Progenitor cell of endocrine pancreas (in vitro differentiated cells): ENCODE results near the gene EGFR. TPM values are rescaled to one million over a fixed set of nuclear protein-coding genes. Genes with fewer than 3 reads are reported as not detected.

Source experiments
- DNase-seq: peaks from one replicate; pipeline ENCODE4 v3.0.0; 2021; ENCODE audit warnings: low spot score; ENCODE audit not compliant: unreplicated experiment
- H3K27ac Mint-ChIP-seq: 2 replicates; pipeline ENCODE4 v1.8.0; 2021; ENCODE audit warnings: mild to moderate bottlenecking, moderate library complexity, mixed read lengths
- H3K27me3 Mint-ChIP-seq: 2 replicates; pipeline ENCODE4 v1.8.0; 2021; ENCODE audit warnings: mixed read lengths
- H3K36me3 Mint-ChIP-seq: 2 replicates; pipeline ENCODE4 v1.8.0; 2022; ENCODE audit warnings: mixed read lengths; ENCODE audit not compliant: insufficient read depth
- H3K4me1 Mint-ChIP-seq: 2 replicates; pipeline ENCODE4 v1.8.0; 2021; ENCODE audit warnings: low read depth, mixed read lengths
- H3K4me3 Mint-ChIP-seq: 2 replicates; pipeline ENCODE4 v1.8.0; 2021; ENCODE audit warnings: low read depth, mild to moderate bottlenecking, moderate library complexity, mixed read lengths
- H3K9me3 Mint-ChIP-seq: 2 replicates; pipeline ENCODE4 v1.8.0; 2021; ENCODE audit warnings: low read depth, mixed read lengths
- total RNA-seq: library from RNA; stranded (reverse); gene quantifications from 2 replicates; pipeline ENCODE4 v1.2.1, GENCODE V29; 2021
- TF ChIP-seq, protein P1 (sequence below): fragments of 200-600 bp; sonication (generic); IDR thresholded peaks from one replicate; pipeline ENCODE4 v1.5.0; 2021; ENCODE audit warnings: antibody characterized with exemption, mild to moderate bottlenecking; ENCODE audit not compliant: unreplicated experiment

The EGFR gene
- total RNA-seq, 1 donor from 2014 or later = 43.8 TPM

DNA sequence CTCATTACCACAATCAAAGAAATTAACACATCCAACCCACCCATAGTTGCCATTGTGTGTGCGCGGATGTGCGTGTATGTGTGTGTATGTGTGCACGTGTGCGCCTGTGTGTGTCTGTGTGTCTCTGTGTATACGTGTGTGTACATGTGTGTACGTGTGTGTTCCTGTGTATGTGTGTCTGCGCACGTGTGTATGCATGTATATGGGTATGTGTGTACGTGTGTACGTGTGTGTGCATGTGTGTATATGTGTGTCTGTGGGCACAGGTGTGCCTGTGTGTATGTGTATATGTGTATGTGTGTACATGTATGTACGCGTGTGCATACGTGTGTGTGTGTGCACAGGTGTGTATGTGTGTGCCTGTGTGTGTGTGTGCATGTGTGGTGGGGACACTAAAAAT is 48.9 kb downstream of the EGFR start:
- TF ChIP-seq, protein P1, sequence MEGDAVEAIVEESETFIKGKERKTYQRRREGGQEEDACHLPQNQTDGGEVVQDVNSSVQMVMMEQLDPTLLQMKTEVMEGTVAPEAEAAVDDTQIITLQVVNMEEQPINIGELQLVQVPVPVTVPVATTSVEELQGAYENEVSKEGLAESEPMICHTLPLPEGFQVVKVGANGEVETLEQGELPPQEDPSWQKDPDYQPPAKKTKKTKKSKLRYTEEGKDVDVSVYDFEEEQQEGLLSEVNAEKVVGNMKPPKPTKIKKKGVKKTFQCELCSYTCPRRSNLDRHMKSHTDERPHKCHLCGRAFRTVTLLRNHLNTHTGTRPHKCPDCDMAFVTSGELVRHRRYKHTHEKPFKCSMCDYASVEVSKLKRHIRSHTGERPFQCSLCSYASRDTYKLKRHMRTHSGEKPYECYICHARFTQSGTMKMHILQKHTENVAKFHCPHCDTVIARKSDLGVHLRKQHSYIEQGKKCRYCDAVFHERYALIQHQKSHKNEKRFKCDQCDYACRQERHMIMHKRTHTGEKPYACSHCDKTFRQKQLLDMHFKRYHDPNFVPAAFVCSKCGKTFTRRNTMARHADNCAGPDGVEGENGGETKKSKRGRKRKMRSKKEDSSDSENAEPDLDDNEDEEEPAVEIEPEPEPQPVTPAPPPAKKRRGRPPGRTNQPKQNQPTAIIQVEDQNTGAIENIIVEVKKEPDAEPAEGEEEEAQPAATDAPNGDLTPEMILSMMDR = no peak
- Mint-ChIP-seq H3K36me3 (peaks cover 4% of the 10 kb centered on the region), H3K4me1 (peaks cover 59% of the 10 kb centered on the region), H3K27ac (no peak overlapping the region), H3K9me3 (no peaks in the 10 kb centered on the region), H3K4me3 (no peak overlapping the region), H3K27me3 (no peaks in the 10 kb centered on the region)
- DNase-seq = no peak

DNA sequence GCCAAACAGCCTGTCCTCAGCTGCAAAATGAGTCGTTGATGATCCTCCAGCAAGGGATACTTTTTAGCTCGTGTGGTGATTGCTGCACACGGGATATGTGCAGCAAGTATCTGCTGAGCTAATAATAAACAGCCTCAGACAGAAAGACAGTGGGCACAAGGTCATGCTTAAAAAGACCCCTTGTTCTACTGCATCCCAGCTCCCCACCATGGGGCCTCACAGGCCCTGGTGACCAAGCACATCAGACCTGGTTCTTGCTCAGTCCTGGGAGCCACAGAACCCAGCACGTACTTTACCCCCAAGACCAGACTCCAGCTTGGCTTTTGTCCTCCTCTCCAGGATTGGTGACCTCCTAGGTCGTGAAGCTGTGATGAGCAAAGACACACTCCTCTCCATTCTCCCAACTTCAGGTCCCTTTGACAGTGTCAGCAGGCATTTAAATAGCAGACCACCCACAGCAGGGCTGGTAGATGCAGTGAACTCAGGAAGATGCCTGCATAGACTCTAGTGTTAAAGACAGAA is 50.5 kb downstream of the EGFR start:
- Mint-ChIP-seq H3K4me1 (peaks cover 71% of the 10 kb centered on the region), H3K4me3 (no peak overlapping the region), H3K27me3 (no peaks in the 10 kb centered on the region), H3K36me3 (peaks cover 4% of the 10 kb centered on the region), H3K27ac (peak overlapping the region; percentile 72), H3K9me3 (no peaks in the 10 kb centered on the region)
- TF ChIP-seq, protein P1 = no peak
- no peak for DNase-seq

DNA sequence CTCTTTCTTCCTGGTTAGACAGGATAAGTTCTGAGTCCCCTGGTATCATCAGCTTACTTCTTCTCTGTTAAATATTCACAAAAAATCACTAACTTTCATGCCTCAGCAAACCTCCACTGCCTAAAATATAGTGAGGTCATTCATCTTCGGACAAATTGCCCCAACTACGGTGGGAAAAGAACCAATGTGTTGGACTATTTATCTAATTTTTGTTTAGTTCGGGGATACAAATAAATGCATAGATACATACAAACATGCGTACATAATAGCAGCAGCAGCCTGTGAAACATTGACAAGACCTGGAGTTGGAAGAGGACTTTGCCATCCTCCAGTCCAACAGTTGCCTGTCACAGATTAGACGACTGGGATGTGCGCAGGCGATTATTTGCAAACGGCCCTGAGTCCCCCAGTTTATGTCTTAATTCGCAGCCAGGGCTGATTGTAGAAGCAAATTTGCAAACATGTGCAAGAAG is 51.5 kb downstream of the EGFR start:
- peaks cover 70% of the 10 kb centered on the region for H3K4me1 Mint-ChIP-seq
- peak overlapping the region; percentile 23 for H3K4me3 Mint-ChIP-seq
- H3K27me3 Mint-ChIP-seq = no peaks in the 10 kb centered on the region
- H3K9me3 Mint-ChIP-seq = no peaks in the 10 kb centered on the region
- peak overlapping the region; percentile 89 for H3K27ac Mint-ChIP-seq
- TF ChIP-seq, protein P1 = no peak
- DNase-seq = no peak
- H3K36me3 Mint-ChIP-seq = peaks cover 4% of the 10 kb centered on the region

DNA sequence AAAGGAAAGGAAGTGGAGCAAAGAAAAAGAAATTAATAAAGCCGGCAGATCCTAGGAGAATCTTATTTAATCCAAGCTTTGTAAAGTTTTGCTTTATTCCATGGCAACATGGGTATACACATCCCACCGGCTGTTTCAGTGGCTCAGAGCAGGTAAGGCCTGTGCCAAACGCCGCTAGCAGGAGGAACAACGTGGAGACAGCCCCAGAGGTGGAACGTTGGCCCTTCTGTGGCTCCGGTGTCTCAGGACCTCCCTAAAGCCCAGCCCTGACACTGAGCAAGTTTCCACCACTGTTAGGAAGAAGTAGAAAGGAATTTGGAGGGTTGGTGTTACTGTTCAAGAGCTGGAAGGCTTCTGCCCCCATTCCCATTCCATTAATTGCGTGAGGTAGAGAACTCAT is 52.0 kb downstream of the EGFR start:
- H3K36me3 Mint-ChIP-seq = peaks cover 4% of the 10 kb centered on the region
- DNase-seq = no peak
- H3K27me3 Mint-ChIP-seq = no peaks in the 10 kb centered on the region
- no peak overlapping the region for H3K4me3 Mint-ChIP-seq
- H3K4me1 Mint-ChIP-seq = peaks cover 65% of the 10 kb centered on the region
- H3K27ac Mint-ChIP-seq = peak overlapping the region; percentile 89
- H3K9me3 Mint-ChIP-seq = no peaks in the 10 kb centered on the region
- TF ChIP-seq, protein P1 = no peak

DNA sequence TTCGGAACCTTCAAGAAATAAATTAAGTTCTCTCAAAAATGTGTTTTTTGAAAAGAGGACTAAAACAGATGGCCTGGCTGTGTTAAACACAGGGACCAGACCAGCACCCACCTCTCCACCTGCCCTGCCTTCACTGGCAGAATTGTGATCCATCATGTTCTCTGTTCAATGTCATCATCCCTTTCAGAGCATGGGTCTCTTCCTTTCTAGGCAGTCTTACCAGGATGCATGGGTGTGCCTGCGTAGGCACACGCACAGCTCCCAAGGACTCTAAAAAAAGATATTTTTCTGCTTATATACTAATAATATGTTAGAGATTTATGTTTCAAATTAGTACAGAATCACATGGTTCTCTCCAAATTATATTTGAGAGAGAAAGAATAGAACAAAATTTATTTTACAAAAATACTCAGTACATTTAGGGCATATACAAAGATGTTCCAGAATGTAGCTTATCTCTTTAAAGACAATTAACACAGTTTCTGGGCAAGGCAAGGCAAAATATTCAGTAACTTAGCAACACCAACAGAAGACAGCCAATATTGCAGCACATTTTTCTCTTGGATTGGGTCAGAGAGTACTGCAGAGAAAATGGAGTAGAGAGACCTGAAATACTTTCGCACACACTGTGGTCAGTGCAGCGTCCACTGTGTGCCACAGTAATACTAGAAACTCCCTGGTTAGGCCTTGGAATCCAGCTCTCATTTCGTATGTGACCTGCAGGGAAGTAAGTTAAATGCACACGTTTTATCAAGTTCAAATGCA is 52.8 kb downstream of the EGFR start:
- no peak for DNase-seq
- H3K36me3 Mint-ChIP-seq = peaks cover 4% of the 10 kb centered on the region
- H3K4me3 Mint-ChIP-seq = no peak overlapping the region
- H3K9me3 Mint-ChIP-seq = no peaks in the 10 kb centered on the region
- H3K4me1 Mint-ChIP-seq = peaks cover 60% of the 10 kb centered on the region
- H3K27ac Mint-ChIP-seq = peak overlapping the region; percentile 7
- no peaks in the 10 kb centered on the region for H3K27me3 Mint-ChIP-seq
- TF ChIP-seq, protein P1 = no peak
